Glomerular visceral epithelial cell (primary cell): ENCODE results near the gene TOM1.
A peak's percentile ranks its signal among the peaks of the same experiment; 100 is the strongest.

Source experiments
- DNase-seq: peaks from one replicate; pipeline ENCODE4 v3.0.0-alpha.2; 2016; ENCODE audit errors: extremely low spot score

Gene TOM1

GRCh38 chr22:35369996-35370395, 70.3 kb downstream of the TOM1 start:
- DNase-seq = no peak

- no peak for DNase-seq
These were observed 74.1 kb downstream of the TOM1 start for GRCh38 chr22:35373781-35374180.

- DNase-seq = peak; percentile 32
These were observed 75.3 kb downstream of the TOM1 start for GRCh38 chr22:35375031-35375430.

GRCh38 chr22:35375526-35375925, 75.8 kb downstream of the TOM1 start:
- DNase-seq = no peak

- peak; percentile 95 for DNase-seq
These were observed 77.2 kb downstream of the TOM1 start for GRCh38 chr22:35376728-35377472.

- no peak for DNase-seq
These were observed 78.0 kb downstream of the TOM1 start for GRCh38 chr22:35377735-35378134.

GRCh38 chr22:35378621-35379020, 78.9 kb downstream of the TOM1 start:
- DNase-seq = no peak

GRCh38 chr22:35379146-35379993, 79.7 kb downstream of the TOM1 start:
- DNase-seq = no peak

- DNase-seq = no peak
These were observed 80.3 kb downstream of the TOM1 start for GRCh38 chr22:35380013-35380412.

- peak; percentile 82 for DNase-seq
These were observed 81.1 kb downstream of the TOM1 start, which contains the start of gene HMOX1 for GRCh38 chr22:35380537-35381423. HMOX1 (plus strand) TSS chr22:35381096; CDS start chr22:35381174, 78 bp downstream.

- no peak for DNase-seq
These were observed 81.8 kb downstream of the TOM1 start for GRCh38 chr22:35381424-35382009.

- DNase-seq = no peak
These were observed 84.0 kb downstream of the TOM1 start for GRCh38 chr22:35383679-35384071.

- no peak for DNase-seq
These were observed 84.8 kb downstream of the TOM1 start for GRCh38 chr22:35384527-35384926.

GRCh38 chr22:35384975-35385588, 85.4 kb downstream of the TOM1 start:
- DNase-seq = no peak

GRCh38 chr22:35386670-35387288, 87.1 kb downstream of the TOM1 start:
- DNase-seq = no peak

GRCh38 chr22:35390933-35391332, 91.2 kb downstream of the TOM1 start:
- DNase-seq = no peak

GRCh38 chr22:35392357-35392756, 92.7 kb downstream of the TOM1 start:
- no peak for DNase-seq

GRCh38 chr22:35393116-35394010, 93.7 kb downstream of the TOM1 start:
- no peak for DNase-seq

GRCh38 chr22:35394011-35394312, 94.3 kb downstream of the TOM1 start:
- no peak for DNase-seq
